SKM-1 treated with dmso at 0.1 percent for 144 hours (cell line): ENCODE measurements around the gene KCNV2.

ENCODE experiments used
- DNase-seq: peaks from one replicate; lab custom pipeline; 2025; ENCODE audit not compliant: unreplicated experiment; lab: John Stamatoyannopoulos, UW

Gene KCNV2

GRCh38 chr9:2718698-2719033 lies 1.4 kb downstream of the KCNV2 start:
- DNase-seq = no peak

GRCh38 chr9:2720179-2720654 lies 2.9 kb downstream of the KCNV2 start:
- DNase-seq = no peak

GRCh38 chr9:2722715-2723114 lies 5.4 kb downstream of the KCNV2 start:
- no peak for DNase-seq

- DNase-seq = no peak
These were observed 6.2 kb downstream of the KCNV2 start for GRCh38 chr9:2723376-2724065.

- no peak for DNase-seq
These were observed 7.8 kb downstream of the KCNV2 start for GRCh38 chr9:2725126-2725525.

- DNase-seq = no peak
These were observed 8.8 kb downstream of the KCNV2 start for GRCh38 chr9:2725898-2726649.

- DNase-seq = no peak
These were observed 9.5 kb downstream of the KCNV2 start for GRCh38 chr9:2726650-2727340.

GRCh38 chr9:2727374-2727773 lies 10.1 kb downstream of the KCNV2 start:
- no peak for DNase-seq

GRCh38 chr9:2727966-2728613 lies 10.8 kb downstream of the KCNV2 start:
- peak; percentile 53 for DNase-seq

GRCh38 chr9:2729003-2729402 lies 11.7 kb downstream of the KCNV2 start:
- no peak for DNase-seq

GRCh38 chr9:2729721-2730120 lies 12.4 kb downstream of the KCNV2 start:
- DNase-seq = no peak

- DNase-seq = no peak
These were observed 13.7 kb downstream of the KCNV2 start for GRCh38 chr9:2730971-2731370.

- no peak for DNase-seq
These were observed 15.2 kb downstream of the KCNV2 start for GRCh38 chr9:2732492-2732891.

GRCh38 chr9:2740616-2741015 lies 23.3 kb downstream of the KCNV2 start:
- no peak for DNase-seq

- DNase-seq = no peak
These were observed 24.3 kb downstream of the KCNV2 start for GRCh38 chr9:2741441-2742158.

- DNase-seq = no peak
These were observed 24.9 kb downstream of the KCNV2 start for GRCh38 chr9:2742214-2742613.

- DNase-seq = no peak
These were observed 26.7 kb downstream of the KCNV2 start for GRCh38 chr9:2743937-2744529.

GRCh38 chr9:2745560-2746380 lies 28.5 kb downstream of the KCNV2 start:
- no peak for DNase-seq

GRCh38 chr9:2749485-2749884 lies 32.2 kb downstream of the KCNV2 start:
- DNase-seq = no peak

- no peak for DNase-seq
These were observed 38.0 kb downstream of the KCNV2 start for GRCh38 chr9:2755285-2755684.
